T47D (cell line): ENCODE measurements around the gene CCNG1.
"Not testable (repeated sequence)": the region's sequence is repeated elsewhere in the genome, so short reads cannot be mapped to it uniquely, and the experiment has no call there.

ENCODE experiments used
- DNase-seq, 2 experiments: peaks; one replicate each; pipeline versions ENCODE4 v3.0.0 to v3.0.0-alpha.2; 2011 to 2012; ENCODE audit warnings: low read depth in 1 of 2, low spot score in 1 of 2
- JUND ChIP-seq: IDR thresholded peaks from 2 replicates; pipeline ENCODE4 v1.6.1; 2012; ENCODE audit warnings: low read depth
- in situ Hi-C: cut with HindIII; loops from 2 replicates; pipeline ENCODE4 v1.10.0; 2016; ENCODE audit warnings: low sequenced_read_pairs, low pct_unique_long_range_greater_than_20kb

CCNG1 gene

GRCh38 chr5:163437309-163438182 lies at the start of gene CCNG1:
Gene CCNG1, plus strand, starts transcription at chr5:163437595. Its CDS starts 1,662 bp downstream, at chr5:163439257.
- DNase-seq = peak; percentile 94 to 98
- no peak for TF ChIP-seq JUND
- in situ Hi-C loops = no loop called here

- DNase-seq = no peak
- in situ Hi-C loops = no loop called here
- TF ChIP-seq JUND = no peak
These were observed 41.6 kb upstream of the CCNG1 start for GRCh38 chr5:163395792-163396191.

GRCh38 chr5:163396818-163397340 lies 40.5 kb upstream of the CCNG1 start:
- in situ Hi-C loops, DNase-seq: not testable (repeated sequence)

- in situ Hi-C loops = no loop called here
- TF ChIP-seq JUND = no peak
- no peak for DNase-seq
These were observed 40.0 kb upstream of the CCNG1 start for GRCh38 chr5:163397354-163397753.

GRCh38 chr5:163399923-163400322 lies 37.5 kb upstream of the CCNG1 start:
- TF ChIP-seq JUND = no peak
- in situ Hi-C loops = no loop called here
- no peak for DNase-seq

GRCh38 chr5:163401271-163401670 lies 36.1 kb upstream of the CCNG1 start:
- in situ Hi-C loops = no loop called here
- no peak for TF ChIP-seq JUND
- DNase-seq = no peak

GRCh38 chr5:163402007-163402406 lies 35.4 kb upstream of the CCNG1 start:
- DNase-seq = no peak
- TF ChIP-seq JUND = no peak
- in situ Hi-C loops = no loop called here

GRCh38 chr5:163404364-163405173 lies 32.8 kb upstream of the CCNG1 start:
- DNase-seq = no peak

GRCh38 chr5:163407034-163407655 lies 30.2 kb upstream of the CCNG1 start:
- DNase-seq = no peak
- in situ Hi-C loops = no loop called here
- TF ChIP-seq JUND = no peak

More at GRCh38 chr5:163404364-163405173, 32.8 kb upstream of the CCNG1 start:
- in situ Hi-C loops = no loop called here
- no peak for TF ChIP-seq JUND

- TF ChIP-seq JUND = no peak
- in situ Hi-C loops = no loop called here
- DNase-seq = peak; percentile 47 to 79
These were observed 29.0 kb upstream of the CCNG1 start for GRCh38 chr5:163408311-163408923.

GRCh38 chr5:163409384-163409783 lies 28.0 kb upstream of the CCNG1 start:
- in situ Hi-C loops = no loop called here
- DNase-seq = peak in 1 of 2 experiments; percentile 45
- TF ChIP-seq JUND = no peak

- DNase-seq = no peak
- no peak for TF ChIP-seq JUND
- in situ Hi-C loops = no loop called here
These were observed 26.9 kb upstream of the CCNG1 start for GRCh38 chr5:163410505-163410904.

GRCh38 chr5:163415673-163416072 lies 21.7 kb upstream of the CCNG1 start:
- in situ Hi-C loops, DNase-seq: not testable (repeated sequence)
